GM18507 (cell line): ENCODE measurements around the gene C9.
"Not testable (repeated sequence)": the region's sequence is repeated elsewhere in the genome, so short reads cannot be mapped to it uniquely, and the experiment has no call there.

Source experiments
- DNase-seq: peaks from one replicate; pipeline ENCODE4 v3.0.0; 2011; ENCODE audit warnings: low read depth; ENCODE audit not compliant: insufficient read length; ENCODE audit errors: extremely low spot score
- FAIRE-seq: peaks from 2 replicates; lab custom pipeline; 2011; peaks lifted over from hg19 to GRCh38; lab: Jason Lieb, UNC

Gene C9

DNA sequence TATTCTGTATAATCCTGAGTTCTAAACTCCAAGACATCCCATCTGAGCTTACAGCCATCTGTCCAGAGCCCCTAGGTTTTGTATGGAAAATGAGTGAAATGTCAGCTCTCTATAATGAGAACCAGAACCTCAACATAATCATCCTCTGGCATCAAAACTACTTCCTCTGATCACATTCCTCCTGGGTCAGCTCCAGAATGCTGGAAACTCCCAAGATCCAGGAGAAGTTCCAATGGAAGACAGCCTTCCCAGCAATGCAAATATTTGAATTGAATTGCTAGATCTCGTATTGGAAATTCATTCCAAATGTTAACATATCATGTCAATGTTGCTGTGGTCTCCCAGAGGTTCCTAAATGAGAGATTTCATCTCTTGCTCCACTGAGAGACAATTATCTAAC, 23.8 kb downstream of the C9 start:
- DNase-seq: no peak
- FAIRE-seq: no peak

DNA sequence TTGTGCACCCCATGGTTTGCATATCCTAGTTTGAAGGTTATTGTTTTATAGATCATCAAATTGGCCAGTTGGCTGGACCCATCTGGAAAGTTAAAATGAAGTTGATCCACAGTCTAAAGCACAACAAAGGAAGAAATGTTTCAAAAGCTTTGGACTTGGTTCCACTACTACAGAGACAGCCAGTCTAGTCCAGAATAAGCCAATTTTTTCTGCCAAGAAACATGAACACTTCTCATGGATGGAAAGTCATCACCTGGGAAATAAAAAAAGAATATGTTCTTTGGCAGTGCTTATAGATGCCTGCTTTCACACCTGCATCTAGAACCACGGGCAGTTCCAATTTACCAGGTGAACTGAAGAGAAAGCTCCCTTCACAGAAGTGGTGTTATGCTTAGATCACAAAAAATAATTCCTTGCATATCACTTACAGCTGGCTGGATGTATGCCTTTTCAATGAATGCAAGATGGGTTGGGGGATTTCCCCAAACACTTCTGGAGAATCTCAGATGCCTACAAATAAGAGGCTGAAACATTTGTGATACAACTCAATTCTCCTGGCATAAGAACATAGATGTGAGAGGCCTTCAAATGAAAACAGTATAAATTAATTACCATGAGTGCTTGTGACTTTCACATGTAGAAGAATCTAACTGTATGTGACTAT, 26.9 kb downstream of the C9 start:
- no peak for DNase-seq
- no peak for FAIRE-seq

DNA sequence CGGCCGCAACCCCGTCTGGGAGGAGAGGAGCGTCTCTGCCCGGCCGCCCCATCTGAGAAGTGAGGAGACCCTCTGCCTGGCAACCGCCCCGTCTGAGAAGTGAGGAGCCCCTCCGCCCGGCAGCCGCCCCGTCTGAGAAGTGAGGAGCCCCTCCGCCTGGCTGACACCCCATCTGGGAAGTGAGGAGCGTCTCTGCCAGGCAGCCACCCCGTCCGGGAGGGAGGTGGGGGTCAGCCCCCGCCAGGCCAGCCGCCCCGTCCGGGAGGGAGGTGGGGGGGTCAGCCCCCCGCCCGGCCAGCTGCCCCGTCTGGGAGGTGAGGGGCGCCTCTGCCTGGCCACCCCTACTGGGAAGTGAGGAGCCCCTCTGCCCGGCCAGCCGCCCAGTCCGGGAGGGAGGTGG, 30.0 kb downstream of the C9 start:
- not testable (repeated sequence) for DNase-seq, FAIRE-seq

DNA sequence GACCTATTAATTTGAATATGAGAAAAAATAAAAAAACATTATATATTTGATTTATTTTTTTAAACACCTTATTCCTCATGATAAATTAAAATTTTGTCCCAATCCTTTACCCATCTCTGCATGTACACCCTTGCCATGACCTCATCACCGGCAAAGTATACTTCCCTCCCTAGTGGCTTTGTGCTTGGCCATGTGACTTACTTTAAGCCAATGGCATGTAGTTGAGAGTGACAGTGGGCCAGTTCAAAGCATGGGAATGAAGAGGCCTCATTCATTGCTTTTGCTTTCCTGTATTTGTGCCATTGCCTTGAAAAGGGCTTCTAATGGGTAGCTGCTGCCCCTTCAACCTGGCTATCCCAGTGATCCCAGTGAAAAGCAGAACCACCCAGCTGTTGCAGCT, 31.2 kb downstream of the C9 start:
- no peak for FAIRE-seq

DNA sequence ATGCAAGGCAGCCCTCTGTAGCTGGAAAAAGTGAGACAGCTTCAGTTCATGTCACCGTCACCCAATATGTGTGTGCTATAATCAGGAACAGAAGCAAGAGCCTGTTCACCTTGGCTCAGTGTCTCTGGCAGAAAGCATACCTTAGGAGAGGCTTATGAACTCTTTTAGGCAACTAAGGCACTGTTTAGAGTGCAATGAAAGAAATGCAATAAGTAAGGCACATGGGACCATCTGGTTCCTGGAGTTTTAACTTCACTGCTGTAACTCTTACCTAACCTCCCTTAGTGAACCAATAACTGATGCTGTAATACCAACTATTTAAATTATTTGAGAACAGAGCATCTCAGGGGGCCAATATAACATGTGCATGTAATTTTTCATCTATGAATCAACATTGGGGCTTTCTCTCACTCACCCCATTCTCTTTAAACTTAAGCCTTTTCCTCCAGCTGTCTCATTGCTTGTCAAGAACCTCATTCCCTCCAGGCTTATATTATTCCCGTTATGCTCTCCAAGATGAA, 32.4 kb downstream of the C9 start:
- no peak for DNase-seq
- FAIRE-seq: no peak

More for the DNA sequence above, 31.2 kb downstream of the C9 start:
- no peak for DNase-seq

DNA sequence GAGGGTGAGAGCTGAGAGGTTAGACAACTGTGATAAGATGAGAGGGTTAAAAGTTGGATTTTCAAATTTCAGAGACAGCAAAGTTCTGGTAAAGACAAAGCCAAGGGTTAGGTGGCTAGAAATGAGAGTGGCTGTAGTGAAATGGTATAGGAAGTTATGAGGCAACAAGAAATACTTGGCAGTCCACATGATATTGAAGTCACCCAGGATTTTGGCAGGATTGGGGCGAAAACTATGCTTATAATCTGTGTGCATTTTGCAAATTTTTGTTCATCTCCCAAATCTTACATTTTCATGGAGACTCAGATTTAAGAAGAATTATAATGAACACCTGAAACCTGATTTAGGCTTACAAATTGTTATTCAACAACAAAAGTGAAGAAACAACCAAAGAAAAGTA, 35.6 kb downstream of the C9 start:
- DNase-seq (no peak), FAIRE-seq (no peak)

DNA sequence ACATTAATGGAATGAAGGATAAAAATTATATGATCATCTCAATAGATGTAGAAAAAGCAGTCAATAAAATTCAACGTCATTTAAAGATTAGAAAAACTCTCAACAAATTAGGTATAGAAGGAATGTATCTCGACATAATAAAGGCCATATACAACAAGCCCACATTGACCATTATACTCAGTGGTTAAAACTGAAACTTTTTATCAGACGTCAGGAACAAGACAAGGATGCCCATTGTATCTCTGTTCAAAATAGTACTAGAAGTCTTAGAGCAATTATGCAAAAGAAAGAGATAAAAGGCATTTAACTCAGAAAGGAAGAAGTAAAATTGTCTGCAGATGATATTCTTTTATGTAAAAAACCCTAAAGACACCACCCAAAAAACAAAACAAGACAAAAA, 40.8 kb downstream of the C9 start:
- FAIRE-seq: no peak

DNA sequence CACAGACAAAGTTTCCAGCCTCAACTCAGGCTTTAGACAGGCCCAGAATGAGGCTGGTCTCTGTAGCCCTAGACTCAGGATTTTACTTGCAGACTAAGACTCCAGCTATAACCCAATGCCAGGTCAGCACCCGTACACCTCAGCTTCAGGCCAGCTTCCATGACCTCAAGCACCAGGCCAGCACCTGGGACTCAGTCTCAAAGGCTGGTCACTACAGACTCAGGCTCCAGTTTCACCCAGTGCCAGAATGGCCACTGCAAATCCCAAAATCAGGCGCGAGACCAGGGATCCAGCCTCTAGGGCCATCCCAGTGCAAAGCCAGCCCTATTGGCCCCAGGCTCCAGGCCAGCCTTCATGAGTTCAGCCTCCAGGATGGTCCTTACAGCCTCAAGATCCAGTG, 44.9 kb downstream of the C9 start:
- FAIRE-seq: no peak
- DNase-seq: no peak

More for the DNA sequence above, 40.8 kb downstream of the C9 start:
- DNase-seq: no peak

DNA sequence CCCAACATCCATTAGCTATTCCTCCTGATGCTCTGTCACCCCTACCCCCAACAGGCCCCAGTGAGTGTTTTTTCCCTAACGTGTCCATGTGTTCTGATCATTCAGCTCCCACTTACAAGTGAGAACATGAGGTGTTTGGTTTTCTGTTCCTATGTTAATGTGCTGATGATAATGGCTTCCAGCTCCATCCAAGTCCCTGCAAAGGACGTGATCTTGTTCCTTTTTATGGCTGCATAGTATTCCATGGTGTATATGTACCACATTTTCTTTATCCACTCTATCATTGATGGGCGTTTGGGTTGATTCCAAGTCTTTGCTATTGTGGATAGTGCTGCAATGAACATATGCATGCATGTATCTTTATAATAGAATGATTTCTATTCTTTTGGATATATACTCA, 47.8 kb downstream of the C9 start:
- not testable (repeated sequence) for FAIRE-seq, DNase-seq

DNA sequence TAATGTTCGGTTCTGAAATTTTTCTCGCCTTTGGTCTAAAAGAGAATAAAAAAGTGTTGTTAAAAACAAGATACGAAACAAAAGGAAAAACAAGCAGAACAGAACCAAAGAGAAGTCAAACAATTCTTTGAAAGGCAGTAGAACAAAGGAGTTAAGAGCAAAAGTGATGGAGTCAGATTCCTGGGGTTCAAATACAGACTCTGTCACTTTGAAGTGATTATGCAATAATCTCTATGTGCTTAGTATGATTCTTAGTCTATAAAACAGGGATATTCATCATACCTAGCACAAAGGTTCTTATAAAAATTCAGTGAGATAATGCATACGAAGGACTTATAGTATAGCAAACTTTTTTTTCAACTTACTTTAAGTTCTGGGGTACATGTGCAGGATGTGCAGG, 48.3 kb downstream of the C9 start:
- FAIRE-seq: no peak
- no peak for DNase-seq

DNA sequence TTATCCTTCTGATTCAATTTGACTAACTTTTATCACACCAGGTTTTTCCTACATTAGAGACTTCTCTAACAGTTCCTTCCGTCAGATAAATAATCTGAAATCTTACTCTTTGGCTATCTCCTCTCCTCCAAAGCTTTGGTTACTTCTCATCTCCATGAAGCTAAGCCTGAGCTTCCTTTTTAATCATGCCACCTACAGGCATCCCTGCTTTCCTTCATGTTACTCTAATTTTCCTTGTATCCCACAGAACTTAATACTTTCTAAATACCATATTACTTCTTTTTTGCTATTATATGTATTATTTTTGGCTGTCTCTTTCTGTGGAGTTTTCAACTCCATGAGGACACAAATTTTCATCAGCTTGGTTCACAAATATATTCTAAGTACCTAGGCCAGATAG, 49.7 kb downstream of the C9 start:
- no peak for FAIRE-seq
- no peak for DNase-seq

DNA sequence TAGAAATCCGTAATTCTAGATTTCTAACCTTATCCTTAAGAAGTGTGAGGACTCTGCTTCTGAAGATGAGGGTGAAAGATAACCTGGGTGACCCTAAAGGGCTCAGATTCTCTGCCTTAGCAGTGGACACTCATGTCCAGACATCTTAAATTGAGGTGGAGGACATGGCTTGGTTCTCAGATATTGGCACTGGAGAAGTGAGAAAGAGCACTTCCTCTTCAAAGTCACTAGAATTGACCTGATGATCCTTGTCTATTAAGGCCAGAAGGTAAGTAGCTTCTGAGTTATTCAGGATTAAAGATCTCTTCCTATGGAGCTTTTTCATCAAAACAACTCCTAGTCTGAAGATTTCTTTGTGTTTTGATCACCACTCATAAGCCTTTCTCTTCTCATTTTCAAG, 54.8 kb downstream of the C9 start:
- no peak for DNase-seq
- FAIRE-seq: no peak

DNA sequence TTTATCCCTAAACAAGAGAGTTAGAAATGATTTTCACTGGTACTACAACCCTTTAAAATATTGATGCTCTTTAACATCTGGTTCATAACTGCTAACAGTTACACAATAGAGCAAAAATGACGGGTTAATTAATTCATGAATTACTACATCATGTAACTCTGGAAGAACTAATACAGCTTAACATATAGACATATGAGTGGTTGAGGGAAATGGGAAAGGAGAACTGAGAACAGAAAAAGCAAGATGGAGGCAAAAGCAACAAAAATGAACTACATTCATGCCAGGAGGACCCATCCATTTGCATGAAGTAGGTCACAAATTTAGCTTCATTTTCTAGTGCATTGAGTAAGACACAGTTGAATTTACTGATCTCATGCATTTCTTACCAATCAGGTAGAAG, 61.8 kb downstream of the C9 start:
- no peak for DNase-seq
- FAIRE-seq: no peak

DNA sequence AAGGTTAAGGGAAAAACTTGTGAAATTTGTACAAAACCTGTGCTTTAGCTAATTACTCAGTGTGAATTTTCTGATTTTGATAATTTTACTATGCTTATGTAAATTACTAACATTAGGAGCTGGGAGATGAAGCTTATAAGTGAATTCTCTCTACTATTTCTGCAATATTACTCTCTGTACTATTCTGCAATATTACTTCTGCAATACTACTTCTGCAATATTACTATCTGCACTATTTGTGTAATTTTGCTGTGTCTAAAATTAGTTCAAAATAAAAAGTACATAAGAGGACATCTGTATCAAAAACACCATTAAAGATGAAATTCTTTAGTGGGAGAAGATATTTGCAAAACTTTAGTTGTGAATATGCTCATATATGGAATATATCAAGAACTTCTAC, 62.9 kb downstream of the C9 start:
- FAIRE-seq (no peak), DNase-seq (no peak)

DNA sequence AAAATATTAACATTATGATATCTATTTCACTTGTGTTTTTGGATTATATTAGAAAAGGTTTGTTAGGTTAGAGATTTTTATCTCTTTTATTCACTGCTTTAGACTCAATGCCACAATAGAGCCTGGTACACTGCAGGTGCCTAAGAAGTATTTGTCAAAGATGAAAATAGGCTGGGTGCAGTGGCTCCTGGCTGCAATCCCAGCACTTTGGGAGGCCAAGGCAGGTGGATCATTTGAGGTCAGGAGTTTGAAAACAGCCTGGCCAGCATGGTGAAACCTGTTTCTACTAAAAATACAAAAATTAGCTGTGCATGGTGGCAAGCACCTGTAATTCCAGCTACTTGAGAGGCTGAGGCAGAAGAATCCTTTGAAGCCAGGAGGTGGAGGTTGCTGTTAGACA, 64.3 kb downstream of the C9 start:
- DNase-seq: no peak
- no peak for FAIRE-seq

DNA sequence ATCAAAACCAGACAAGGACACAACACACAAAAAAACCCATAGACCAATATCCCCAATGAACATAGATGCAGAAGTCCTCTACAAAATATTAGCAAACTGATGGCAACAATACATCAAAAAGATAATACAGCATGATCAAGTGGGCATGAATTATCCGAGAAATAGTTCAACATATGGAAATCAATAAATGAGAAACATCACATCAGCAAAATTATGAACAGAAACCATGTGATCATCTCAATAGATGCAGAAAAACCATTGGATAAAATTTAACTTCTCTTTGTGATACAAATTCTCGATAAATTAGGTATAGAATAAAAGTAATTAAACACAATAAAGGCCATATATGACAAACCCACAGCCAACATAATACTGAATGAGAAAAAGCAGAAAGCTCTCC, 69.6 kb downstream of the C9 start:
- DNase-seq (no peak), FAIRE-seq (no peak)

DNA sequence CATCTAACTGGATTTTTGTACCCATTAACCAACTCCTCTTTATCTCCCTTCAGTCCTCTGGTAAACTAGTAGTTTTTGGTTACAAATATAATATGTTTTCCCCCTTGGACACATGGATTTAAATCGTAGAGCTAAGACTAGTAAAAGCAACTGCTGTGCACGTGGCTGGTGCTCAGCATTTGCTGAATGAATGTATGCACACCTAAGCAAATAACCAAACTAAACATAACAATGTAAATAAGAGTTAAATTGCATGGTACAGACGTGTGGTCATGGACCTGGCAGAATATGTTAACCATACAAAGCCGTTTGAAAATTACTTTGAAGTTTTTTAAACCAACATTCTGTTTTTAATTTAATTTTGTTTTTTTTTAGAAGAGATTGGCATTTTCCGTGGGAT, 79.7 kb downstream of the C9 start:
- DNase-seq (no peak), FAIRE-seq (no peak)

DNA sequence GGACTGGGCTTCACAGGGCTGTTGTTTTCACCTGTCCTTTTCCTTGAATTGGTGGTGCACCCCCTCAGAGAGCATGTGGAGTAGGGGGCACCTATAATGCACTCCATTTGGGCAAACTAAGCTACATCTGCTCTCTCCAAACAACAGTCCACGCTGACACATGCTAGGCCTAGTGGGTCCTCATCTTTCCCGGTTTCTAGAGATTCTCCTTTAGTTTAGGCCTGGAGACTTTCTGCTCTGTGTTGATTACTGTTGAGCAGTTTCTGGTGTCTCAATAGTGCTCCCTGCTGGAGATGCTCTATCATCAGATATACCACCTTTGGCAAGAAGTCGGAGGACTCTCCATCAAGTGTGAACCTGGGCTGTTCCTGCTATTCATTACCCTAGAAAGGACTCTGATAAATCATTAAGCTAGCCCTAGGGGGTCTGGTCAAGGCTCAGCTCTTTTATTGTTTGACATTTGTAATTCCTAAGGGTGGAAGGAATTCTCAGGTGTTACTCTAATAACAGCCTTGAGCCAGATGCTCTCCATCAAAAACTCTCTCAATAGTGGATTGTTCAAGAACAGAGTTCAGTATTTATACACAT, 81.0 kb downstream of the C9 start:
- peak; percentile 75 for FAIRE-seq
- no peak for DNase-seq

DNA sequence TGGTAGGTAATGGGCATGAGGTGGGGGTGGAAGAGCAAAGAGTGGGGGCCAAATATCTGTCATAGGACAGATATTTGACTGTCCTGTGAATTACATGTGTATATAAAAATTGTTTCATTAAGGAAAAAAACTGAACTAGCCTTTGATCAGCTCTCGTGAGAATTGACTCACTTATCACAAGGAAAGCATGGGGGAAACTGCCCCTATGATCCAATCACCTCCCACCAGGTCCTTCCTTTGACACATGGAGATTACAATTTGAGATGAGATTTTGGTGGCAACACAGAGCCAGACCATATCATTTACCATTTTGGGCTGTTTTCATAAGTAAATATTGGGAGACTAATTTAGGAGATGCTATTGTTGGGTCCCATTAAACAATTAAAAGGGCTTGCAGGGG, 81.7 kb downstream of the C9 start:
- DNase-seq (no peak), FAIRE-seq (no peak)

DNA sequence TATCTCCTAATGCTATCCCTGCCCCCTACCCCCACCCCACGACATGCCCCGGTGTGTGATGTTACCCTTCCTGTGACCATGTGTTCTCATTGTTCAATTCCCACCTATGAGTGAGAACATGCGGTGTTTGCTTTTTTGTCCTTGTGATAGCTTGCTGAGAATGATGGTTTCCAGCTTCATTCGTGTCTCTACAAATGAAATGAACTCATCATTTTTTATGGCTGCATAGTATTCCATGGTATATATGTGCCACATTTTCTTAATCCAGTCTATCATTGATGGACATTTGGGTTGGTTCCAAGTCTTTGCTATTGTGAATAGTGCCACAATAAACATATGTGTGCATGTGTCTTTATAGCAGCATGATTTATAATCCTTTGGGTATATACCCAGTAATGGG, 88.4 kb downstream of the C9 start:
- not testable (repeated sequence) for DNase-seq, FAIRE-seq

DNA sequence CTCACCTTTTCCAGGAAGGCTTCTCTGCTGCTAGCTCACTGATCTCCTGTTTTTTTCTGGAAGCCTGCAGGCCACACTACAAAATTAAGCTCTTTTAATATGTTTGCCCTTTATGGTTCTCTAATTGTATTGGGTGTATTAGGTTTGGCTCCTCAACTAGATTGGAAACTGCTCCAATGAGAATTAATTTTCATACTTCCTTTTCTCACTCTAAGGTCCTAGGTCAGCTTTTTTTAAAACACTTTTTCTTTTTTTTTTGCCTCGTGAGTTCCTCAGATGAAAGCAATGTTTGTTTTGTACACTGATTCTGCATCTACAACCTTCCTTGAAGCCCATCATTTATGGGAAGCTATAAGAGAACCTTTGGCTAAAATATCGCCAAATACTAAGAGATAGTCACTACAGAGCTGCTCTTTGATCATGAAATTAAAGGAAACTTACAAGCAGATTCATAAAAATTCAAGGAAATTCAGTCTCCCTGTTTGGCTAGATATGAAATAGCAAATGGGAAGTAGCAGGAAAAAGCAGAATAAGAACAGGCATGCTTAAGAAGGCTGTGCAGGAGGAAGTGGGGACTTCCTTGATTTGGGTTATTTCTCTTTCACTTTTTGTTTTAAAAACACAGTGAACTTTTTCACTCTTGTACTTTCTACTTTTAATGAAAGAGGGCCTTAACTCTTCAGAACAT, 89.8 kb downstream of the C9 start:
- DNase-seq (peak; percentile 11), FAIRE-seq (peak; percentile 78)
